Bronchial epithelial cell (primary cell): ENCODE results near the gene IGFL3. TPM values are rescaled to one million over a fixed set of nuclear protein-coding genes. Genes with fewer than 3 reads are reported as not detected.
"Not testable (repeated sequence)": the region's sequence is repeated elsewhere in the genome, so short reads cannot be mapped to it uniquely, and the experiment has no call there.

Experiments
- DNase-seq: peaks from one replicate; pipeline ENCODE4 v3.0.0-alpha.2; 2010; ENCODE audit warnings: low read depth
- FAIRE-seq: peaks from 2 replicates; lab custom pipeline; 2011; peaks lifted over from hg19 to GRCh38; lab: Jason Lieb, UNC
- H3K27me3 ChIP-seq: 2 replicates; pipeline ENCODE4 v1.5.1; 2011; ENCODE audit warnings: low read length; ENCODE audit not compliant: control insufficient read depth, insufficient read depth
- H3K36me3 ChIP-seq: 2 replicates; pipeline ENCODE4 v1.5.1; 2011; ENCODE audit warnings: low read length; ENCODE audit not compliant: control insufficient read depth, insufficient read depth
- H3K4me3 ChIP-seq: 2 replicates; pipeline ENCODE4 v1.5.1; 2011; ENCODE audit warnings: mild to moderate bottlenecking, low read depth, low read length, control low read depth
- total RNA-seq: library from RNA; depleted of rRNA; stranded (reverse); fragments of >200 nt; gene quantifications from 2 replicates; pipeline ENCODE4 v1.2.1, GENCODE V29; 2014
- TF ChIP-seq, protein P1 (sequence below): IDR thresholded peaks from 2 replicates; pipeline ENCODE4 v1.5.1; 2011; ENCODE audit warnings: mild to moderate bottlenecking, moderate library complexity, low read length, control low read depth, inconsistent platforms; ENCODE audit not compliant: insufficient read depth, severe bottlenecking

The IGFL3 gene
- total RNA-seq, 1 donor from 2014 or later: not detected

- TF ChIP-seq, protein P1, sequence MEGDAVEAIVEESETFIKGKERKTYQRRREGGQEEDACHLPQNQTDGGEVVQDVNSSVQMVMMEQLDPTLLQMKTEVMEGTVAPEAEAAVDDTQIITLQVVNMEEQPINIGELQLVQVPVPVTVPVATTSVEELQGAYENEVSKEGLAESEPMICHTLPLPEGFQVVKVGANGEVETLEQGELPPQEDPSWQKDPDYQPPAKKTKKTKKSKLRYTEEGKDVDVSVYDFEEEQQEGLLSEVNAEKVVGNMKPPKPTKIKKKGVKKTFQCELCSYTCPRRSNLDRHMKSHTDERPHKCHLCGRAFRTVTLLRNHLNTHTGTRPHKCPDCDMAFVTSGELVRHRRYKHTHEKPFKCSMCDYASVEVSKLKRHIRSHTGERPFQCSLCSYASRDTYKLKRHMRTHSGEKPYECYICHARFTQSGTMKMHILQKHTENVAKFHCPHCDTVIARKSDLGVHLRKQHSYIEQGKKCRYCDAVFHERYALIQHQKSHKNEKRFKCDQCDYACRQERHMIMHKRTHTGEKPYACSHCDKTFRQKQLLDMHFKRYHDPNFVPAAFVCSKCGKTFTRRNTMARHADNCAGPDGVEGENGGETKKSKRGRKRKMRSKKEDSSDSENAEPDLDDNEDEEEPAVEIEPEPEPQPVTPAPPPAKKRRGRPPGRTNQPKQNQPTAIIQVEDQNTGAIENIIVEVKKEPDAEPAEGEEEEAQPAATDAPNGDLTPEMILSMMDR: no peak
- no peak overlapping the region for H3K4me3 ChIP-seq
- FAIRE-seq: no peak
- no peak for DNase-seq
- H3K36me3 ChIP-seq: no peaks in the 10 kb centered on the region
- H3K27me3 ChIP-seq: peaks cover 2% of the 10 kb centered on the region
Observed at GRCh38 chr19:46109876-46110275, 14.6 kb downstream of the IGFL3 start.

DNA sequence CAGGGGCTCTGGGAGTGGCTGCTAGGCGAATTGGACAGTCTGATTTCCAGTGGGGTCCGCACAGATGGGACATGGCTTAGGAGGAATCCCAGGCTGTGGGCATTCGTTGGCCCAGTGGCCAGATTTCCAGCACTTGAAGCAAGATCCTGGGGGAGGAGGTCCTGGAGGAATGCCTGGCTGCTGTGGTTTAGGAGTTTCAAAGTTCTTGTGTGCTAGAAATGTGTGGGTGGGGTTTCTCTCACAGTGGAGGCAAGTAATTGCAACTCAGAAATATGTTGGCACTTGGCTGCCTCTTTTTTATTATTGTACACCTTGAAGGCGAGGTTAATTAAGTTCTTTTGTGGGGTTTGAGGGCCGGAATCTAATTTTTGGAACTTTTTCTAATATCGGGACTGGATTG is 17.1 kb downstream of the IGFL3 start:
- no peak for FAIRE-seq

DNA sequence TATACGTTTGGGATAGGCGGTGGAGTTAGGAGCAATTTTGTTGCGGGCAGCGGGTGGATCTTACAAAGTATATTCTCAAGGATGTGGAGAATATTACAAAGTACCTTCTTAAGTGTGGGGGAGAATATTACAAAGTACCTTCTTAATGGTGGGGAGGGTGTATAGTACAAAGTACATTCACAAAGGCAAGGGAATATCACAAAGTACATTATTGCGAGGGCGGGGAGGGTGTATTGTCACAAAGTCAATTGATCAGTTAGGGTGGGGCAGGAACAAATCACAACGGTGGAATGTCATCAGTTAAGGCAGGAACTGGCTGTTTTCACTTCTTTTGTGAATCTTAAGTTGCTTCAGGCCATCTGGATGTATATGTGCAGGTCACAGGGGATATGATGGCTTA is 22.2 kb downstream of the IGFL3 start:
- not testable (repeated sequence) for H3K4me3 ChIP-seq, DNase-seq, H3K27me3 ChIP-seq, H3K36me3 ChIP-seq, FAIRE-seq

More for the DNA sequence above, 17.1 kb downstream of the IGFL3 start:
- H3K27me3 ChIP-seq: peaks cover 2% of the 10 kb centered on the region
- TF ChIP-seq, protein P1: no peak
- no peak overlapping the region for H3K4me3 ChIP-seq
- no peaks in the 10 kb centered on the region for H3K36me3 ChIP-seq
- DNase-seq: peak; percentile 32

DNA sequence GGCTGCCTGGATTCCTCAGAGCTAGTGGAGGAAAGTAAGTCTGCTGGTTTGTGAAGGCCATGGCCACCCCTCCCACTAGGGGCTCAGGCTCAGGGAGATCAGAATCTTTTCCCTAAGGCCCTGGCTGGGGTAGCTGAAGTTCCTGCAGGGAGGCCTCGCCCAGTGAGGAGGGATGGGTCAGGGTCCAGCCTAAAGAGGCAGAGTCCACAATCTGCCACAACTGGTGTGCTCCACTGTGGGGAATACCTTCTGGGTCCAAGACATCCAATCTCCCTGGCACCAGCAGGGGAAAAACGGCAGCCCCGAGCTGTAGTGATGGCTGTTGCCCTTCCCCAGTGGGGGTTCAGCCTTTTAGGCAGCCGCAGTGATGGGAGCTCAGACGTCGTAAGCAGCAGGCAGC is 23.2 kb downstream of the IGFL3 start:
- TF ChIP-seq, protein P1: no peak
- Histone ChIP-seq H3K27me3 (peaks cover 2% of the 10 kb centered on the region), H3K4me3 (no peak overlapping the region), H3K36me3 (no peaks in the 10 kb centered on the region)
- peak; percentile 43 for FAIRE-seq
- DNase-seq: no peak

- DNase-seq: no peak
- TF ChIP-seq, protein P1: no peak
- Histone ChIP-seq H3K36me3 (no peaks in the 10 kb centered on the region), H3K4me3 (no peak overlapping the region), H3K27me3 (peaks cover 2% of the 10 kb centered on the region)
- FAIRE-seq: no peak
Observed at GRCh38 chr19:46100344-46100743, 24.1 kb downstream of the IGFL3 start.

DNA sequence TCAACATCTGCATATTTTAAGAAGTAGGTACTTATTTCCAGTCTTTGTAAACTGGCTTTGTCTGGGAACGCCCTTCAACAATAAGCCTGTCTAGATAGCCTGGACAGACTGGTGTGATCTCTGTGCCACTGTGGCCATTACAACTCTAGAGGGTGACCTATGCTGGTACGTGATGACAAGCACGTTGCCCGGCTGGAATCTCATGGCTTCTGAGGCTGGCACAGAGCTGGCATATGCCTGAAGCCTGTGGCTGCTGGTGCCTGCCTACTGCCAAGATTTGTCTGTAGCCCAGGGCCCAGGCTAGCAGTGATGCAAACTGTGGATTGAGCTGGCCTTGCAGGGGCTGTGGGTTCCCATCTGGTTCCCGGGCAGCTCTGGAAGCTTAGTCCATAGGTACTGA is 34.0 kb downstream of the IGFL3 start:
- TF ChIP-seq, protein P1: no peak
- H3K36me3 ChIP-seq: no peaks in the 10 kb centered on the region
- H3K27me3 ChIP-seq: peaks cover 12% of the 10 kb centered on the region
- FAIRE-seq: no peak
- no peak for DNase-seq
- no peak overlapping the region for H3K4me3 ChIP-seq
